ENCODE data around the gene GPHN.

DNA sequence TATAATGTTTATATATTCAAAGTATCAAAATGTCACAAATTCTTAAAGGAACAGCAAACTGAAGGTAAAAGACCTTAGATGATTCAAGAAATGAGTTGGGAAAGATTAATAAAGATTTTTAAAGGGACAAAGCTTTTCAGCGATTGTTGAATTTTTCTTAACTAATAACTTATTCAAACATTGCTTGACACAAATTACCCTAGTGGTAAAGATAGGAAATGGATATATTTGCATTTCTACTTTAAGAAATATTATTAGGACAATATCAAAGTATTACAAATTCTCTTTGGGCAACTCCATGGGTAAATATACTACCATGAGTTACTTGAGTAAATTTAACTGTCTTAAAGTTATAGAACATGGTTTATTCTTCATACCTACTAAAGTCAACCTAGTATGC lies 415.3 kb downstream of the GPHN start:
- TF ChIP-seq, protein P1, sequence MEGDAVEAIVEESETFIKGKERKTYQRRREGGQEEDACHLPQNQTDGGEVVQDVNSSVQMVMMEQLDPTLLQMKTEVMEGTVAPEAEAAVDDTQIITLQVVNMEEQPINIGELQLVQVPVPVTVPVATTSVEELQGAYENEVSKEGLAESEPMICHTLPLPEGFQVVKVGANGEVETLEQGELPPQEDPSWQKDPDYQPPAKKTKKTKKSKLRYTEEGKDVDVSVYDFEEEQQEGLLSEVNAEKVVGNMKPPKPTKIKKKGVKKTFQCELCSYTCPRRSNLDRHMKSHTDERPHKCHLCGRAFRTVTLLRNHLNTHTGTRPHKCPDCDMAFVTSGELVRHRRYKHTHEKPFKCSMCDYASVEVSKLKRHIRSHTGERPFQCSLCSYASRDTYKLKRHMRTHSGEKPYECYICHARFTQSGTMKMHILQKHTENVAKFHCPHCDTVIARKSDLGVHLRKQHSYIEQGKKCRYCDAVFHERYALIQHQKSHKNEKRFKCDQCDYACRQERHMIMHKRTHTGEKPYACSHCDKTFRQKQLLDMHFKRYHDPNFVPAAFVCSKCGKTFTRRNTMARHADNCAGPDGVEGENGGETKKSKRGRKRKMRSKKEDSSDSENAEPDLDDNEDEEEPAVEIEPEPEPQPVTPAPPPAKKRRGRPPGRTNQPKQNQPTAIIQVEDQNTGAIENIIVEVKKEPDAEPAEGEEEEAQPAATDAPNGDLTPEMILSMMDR (IDR thresholded peaks at IDR 0.05) = peak in 1 of 6 experiments; percentile 8
- no peak for TF ChIP-seq POLR2A (IDR thresholded peaks at IDR 0.05)

Measured in Peyer's patch (tissue), 4 donors.